ENCODE results near the gene TEAD1.

- no peak for TF ChIP-seq CTCF (IDR thresholded peaks at IDR 0.05)
- no peak for TF ChIP-seq POLR2A (IDR thresholded peaks at IDR 0.05)
Measured at GRCh38 chr11:12715131-12715530, 40.9 kb downstream of the TEAD1 start.
